Upper lobe of left lung (tissue), 6 donors: ENCODE measurements around the gene RPL31. TPM values are rescaled to one million over a fixed set of nuclear protein-coding genes. Genes with fewer than 3 reads are reported as not detected.

Experiments
- ATAC-seq, 2 donors: fragments of 200-7000 bp; cut with Tn5 transposase; one replicate each; pipeline ENCODE4 v1.9.1; 2022; ENCODE audit warnings: mild to moderate bottlenecking in 2 of 2, moderate library complexity in 2 of 2; ENCODE audit not compliant: low FRiP score in 2 of 2
- DNase-seq, 2 donors: peaks; one replicate each; pipeline ENCODE4 v3.0.0-alpha.2; 2019 to 2020
- H3K27ac ChIP-seq, 4 donors: fragments of 200-600 bp; sonication (generic); one replicate each; pipeline ENCODE4 v1.5.1; 2016 to 2019
- H3K27me3 ChIP-seq, 4 donors: fragments of 200-600 bp; sonication (generic); one replicate each; pipeline ENCODE4 v1.5.1; 2017 to 2019
- H3K36me3 ChIP-seq, 4 donors: fragments of 200-600 bp; sonication (generic); one replicate each; pipeline ENCODE4 v1.5.1; 2016 to 2019
- H3K4me1 ChIP-seq, 4 donors: fragments of 200-600 bp; sonication (generic); one replicate each; pipeline ENCODE4 v1.5.1; 2018 to 2019
- H3K4me3 ChIP-seq, 4 donors: fragments of 200-600 bp; sonication (generic); one replicate each; pipeline ENCODE4 v1.5.1; 2017 to 2019; ENCODE audit warnings: mild to moderate bottlenecking in 2 of 4, moderate library complexity in 1 of 4
- H3K9me3 ChIP-seq, 4 donors: fragments of 200-600 bp; sonication (generic); one replicate each; pipeline ENCODE4 v1.5.1; 2018 to 2019
- EP300 ChIP-seq, 4 donors: sonication (generic); formaldehyde crosslinking; IDR thresholded peaks; one replicate each; pipeline ENCODE4 v1.5.1; 2017; ENCODE audit warnings: antibody characterized with exemption in 4 of 4, control low read depth in 2 of 4
- POLR2A ChIP-seq, 4 donors: fragments of 450-650 bp; IDR thresholded peaks; one replicate each; pipeline ENCODE4 v1.5.1; 2016 to 2017; ENCODE audit warnings: antibody characterized with exemption in 4 of 4, mild to moderate bottlenecking in 2 of 4
- POLR2AphosphoS5 ChIP-seq, 2 donors: sonication (generic); formaldehyde crosslinking; IDR thresholded peaks; one replicate each; pipeline ENCODE4 v1.5.1; 2017; ENCODE audit warnings: antibody characterized with exemption in 2 of 2
- WGBS, 2 donors: methylation state at CpG; one replicate each; pipeline ENCODE4 v1.1.5; 2017 to 2018; 5-methylcytosine and 5-hydroxymethylcytosine counted together
- total RNA-seq, 6 donors: library from RNA; depleted of rRNA in 4 of 6; stranded (reverse); fragments of >200 nt in 4 of 6; gene quantifications; one replicate each; pipeline versions ENCODE4 v1.1.0 to v1.2.1, GENCODE V29; 2016 to 2021
- TF ChIP-seq, protein P1 (sequence below), 6 experiments: fragments of 450-650 bp in 4 of 6; fragments of 200-600 bp in 2 of 6; sonication (generic) in 2 of 6; IDR thresholded peaks; one replicate each; pipeline ENCODE4 v1.5.1; 2016 to 2019; ENCODE audit warnings: antibody characterized with exemption in 6 of 6
- donor health status: DM: no; HTN: no; CAD: no; lungs with moderate emphysema.
- donor health status: DM: no; HTN: yes; CAD: no; lungs with severe emphysema.

The RPL31 gene
- total RNA-seq, 6 donors from 2014 or later, result 422 to 1,166 (median 1,010) TPM

DNA sequence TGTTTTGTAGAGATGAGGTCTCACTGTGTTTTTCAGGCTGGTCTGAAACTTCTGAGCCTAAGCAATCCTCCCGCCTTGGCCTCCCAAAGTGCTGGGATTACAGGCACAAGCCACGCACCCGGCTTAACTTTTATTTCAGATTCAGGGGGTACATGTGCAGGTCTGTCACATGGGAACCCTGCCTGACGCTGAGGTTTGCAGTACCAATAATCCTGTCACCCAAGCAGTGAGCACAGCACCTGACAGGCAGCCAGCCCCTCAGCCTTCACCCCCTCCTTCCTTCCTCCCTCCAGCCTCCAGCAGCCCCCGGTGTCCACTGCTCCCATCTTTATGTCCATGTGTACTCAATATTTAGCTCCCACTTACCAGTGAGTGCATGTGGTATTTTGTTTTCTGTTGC, 46.0 kb upstream of the RPL31 start:
- Histone ChIP-seq H3K4me1 (peaks cover 5 to 15% (median 10%) of the 10 kb centered on the region in 4 donors), H3K4me3 (no peak overlapping the region), H3K9me3 (no peaks in the 10 kb centered on the region), H3K36me3 (no peaks in the 10 kb centered on the region), H3K27me3 (no peaks in the 10 kb centered on the region), H3K27ac (no peak overlapping the region)
- no peak for DNase-seq
- TF ChIP-seq, protein P1, sequence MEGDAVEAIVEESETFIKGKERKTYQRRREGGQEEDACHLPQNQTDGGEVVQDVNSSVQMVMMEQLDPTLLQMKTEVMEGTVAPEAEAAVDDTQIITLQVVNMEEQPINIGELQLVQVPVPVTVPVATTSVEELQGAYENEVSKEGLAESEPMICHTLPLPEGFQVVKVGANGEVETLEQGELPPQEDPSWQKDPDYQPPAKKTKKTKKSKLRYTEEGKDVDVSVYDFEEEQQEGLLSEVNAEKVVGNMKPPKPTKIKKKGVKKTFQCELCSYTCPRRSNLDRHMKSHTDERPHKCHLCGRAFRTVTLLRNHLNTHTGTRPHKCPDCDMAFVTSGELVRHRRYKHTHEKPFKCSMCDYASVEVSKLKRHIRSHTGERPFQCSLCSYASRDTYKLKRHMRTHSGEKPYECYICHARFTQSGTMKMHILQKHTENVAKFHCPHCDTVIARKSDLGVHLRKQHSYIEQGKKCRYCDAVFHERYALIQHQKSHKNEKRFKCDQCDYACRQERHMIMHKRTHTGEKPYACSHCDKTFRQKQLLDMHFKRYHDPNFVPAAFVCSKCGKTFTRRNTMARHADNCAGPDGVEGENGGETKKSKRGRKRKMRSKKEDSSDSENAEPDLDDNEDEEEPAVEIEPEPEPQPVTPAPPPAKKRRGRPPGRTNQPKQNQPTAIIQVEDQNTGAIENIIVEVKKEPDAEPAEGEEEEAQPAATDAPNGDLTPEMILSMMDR (IDR thresholded peaks at IDR 0.05), result no peak
- TF ChIP-seq EP300 (IDR thresholded peaks at IDR 0.05) (no peak), POLR2A (IDR thresholded peaks at IDR 0.05) (no peak), POLR2AphosphoS5 (IDR thresholded peaks at IDR 0.05) (no peak)
- 97 to 100% methylated on average over 5 of the region's 5 CpGs for WGBS, 2 donors
- ATAC-seq, result no peak

DNA sequence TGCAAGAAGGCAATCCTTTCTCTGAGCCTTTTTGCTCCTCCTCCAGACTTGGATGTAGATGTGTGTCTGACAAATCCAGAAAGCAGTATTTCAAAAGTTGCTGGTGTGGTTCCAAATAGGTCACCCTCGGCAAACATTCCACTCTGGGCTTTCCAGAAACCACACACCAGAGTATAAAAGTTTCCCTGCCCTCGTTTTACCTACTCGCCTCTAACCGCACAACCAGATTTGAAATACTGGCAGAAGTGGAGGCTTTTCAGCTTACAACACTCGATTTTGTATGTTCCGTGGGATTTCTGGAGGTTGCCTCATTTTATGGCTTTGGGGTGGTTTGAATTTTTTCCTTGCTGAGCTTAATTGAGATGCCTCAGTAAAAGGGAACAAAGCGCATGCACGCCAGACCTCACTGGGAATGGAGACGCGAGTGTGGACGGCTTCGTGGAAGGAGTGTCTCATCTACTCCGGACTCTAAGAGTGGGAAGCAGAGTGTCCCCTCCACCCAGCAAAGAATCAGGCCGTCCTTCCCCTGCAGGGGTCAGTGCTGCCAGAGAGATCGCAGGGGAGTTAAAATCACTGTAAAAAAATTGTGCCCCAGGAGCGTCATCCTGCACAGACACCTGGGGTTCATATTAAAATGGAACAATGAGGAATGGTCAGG, 44.0 kb upstream of the RPL31 start:
- TF ChIP-seq EP300 (IDR thresholded peaks at IDR 0.05) (peak in 1 of 4 donors; percentile 52), POLR2AphosphoS5 (IDR thresholded peaks at IDR 0.05) (no peak)
- WGBS, 2 donors, result 54 to 58% methylated on average over 16 of the region's 16 CpGs
- H3K36me3 ChIP-seq, result no peaks in the 10 kb centered on the region
- H3K9me3 ChIP-seq, result no peaks in the 10 kb centered on the region
- H3K27me3 ChIP-seq, result no peaks in the 10 kb centered on the region
- H3K27ac ChIP-seq, result peak overlapping the region in 2 of 4 donors; percentile 23 to 30
- H3K4me3 ChIP-seq, result no peak overlapping the region
- peak; percentile 75 to 76 for ATAC-seq
- DNase-seq, result peak in 1 of 2 donors; percentile 53
- H3K4me1 ChIP-seq, result peaks cover 5 to 15% (median 10%) of the 10 kb centered on the region in 4 donors

DNA sequence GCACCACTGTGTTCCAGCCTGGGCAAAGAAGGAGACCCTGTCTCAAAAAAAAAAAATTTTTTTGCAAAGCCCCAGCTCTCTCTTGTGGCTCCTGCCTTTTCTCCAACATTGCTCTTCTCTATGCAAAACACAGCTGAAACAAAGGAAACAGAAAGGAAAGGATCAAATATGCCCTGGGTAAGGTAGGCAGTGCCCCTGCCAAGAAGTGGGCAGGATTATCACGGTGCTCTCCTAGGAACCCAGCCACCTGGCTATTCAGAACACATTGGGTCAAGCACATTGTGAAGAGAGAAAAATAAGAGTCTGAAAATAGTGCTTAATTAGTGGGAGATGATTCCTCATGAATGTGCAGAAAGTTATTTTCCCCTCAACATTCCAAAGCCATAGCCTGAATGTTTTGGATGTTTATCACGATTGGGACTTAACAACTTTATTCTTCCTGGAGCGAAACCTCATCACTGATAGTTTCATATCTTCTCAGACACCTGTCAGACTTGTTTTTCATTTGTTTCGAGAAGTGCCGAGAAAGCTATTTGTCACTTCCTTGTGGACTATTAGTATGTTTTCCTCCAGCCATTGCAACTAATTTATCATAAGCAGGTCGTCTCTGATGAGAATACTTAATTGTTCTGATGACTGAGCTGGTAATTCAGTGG, 42.7 kb upstream of the RPL31 start:
- ATAC-seq (no peak), DNase-seq (no peak)
- Histone ChIP-seq H3K27ac (no peak overlapping the region), H3K27me3 (no peaks in the 10 kb centered on the region), H3K36me3 (no peaks in the 10 kb centered on the region), H3K4me1 (peaks cover 5 to 15% (median 10%) of the 10 kb centered on the region in 4 donors), H3K9me3 (no peaks in the 10 kb centered on the region), H3K4me3 (no peak overlapping the region)
- 24 to 32% methylated on average over 6 of the region's 6 CpGs for WGBS, 2 donors
- TF ChIP-seq POLR2A (IDR thresholded peaks at IDR 0.05) (no peak), EP300 (IDR thresholded peaks at IDR 0.05) (no peak), POLR2AphosphoS5 (IDR thresholded peaks at IDR 0.05) (no peak)
- TF ChIP-seq, protein P1 (IDR thresholded peaks at IDR 0.05), result no peak

DNA sequence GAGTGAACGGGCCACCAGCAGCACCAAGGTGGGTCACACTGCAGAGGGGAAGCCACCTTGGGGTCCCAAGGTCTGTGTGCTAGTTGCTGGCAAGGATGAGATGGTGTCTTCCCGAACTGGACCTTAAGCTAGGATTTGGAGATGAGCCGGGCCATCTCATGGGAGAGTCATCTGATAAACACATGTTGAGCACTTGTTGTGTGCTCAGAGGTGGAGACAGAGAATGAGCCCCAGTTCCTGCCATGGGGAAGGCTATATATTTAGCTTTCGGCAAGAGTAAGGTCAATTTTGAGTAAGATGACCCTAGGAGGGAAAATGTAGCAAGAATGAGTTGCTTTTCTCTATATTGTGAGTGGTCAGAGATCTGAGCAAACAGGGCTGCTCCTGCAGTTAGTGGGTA, 41.4 kb upstream of the RPL31 start:
- peaks cover 5 to 15% (median 10%) of the 10 kb centered on the region in 4 donors for H3K4me1 ChIP-seq
- DNase-seq, result no peak
- no peaks in the 10 kb centered on the region for H3K27me3 ChIP-seq
- no peak for TF ChIP-seq POLR2A (IDR thresholded peaks at IDR 0.05)
- TF ChIP-seq, protein P1 (IDR thresholded peaks at IDR 0.05), result no peak
- TF ChIP-seq EP300 (IDR thresholded peaks at IDR 0.05), result no peak
- TF ChIP-seq POLR2AphosphoS5 (IDR thresholded peaks at IDR 0.05), result no peak
- H3K9me3 ChIP-seq, result no peaks in the 10 kb centered on the region
- H3K27ac ChIP-seq, result no peak overlapping the region
- WGBS, 2 donors, result 86 to 92% methylated on average over 4 of the region's 4 CpGs
- no peak for ATAC-seq
- no peaks in the 10 kb centered on the region for H3K36me3 ChIP-seq
- H3K4me3 ChIP-seq, result no peak overlapping the region

DNA sequence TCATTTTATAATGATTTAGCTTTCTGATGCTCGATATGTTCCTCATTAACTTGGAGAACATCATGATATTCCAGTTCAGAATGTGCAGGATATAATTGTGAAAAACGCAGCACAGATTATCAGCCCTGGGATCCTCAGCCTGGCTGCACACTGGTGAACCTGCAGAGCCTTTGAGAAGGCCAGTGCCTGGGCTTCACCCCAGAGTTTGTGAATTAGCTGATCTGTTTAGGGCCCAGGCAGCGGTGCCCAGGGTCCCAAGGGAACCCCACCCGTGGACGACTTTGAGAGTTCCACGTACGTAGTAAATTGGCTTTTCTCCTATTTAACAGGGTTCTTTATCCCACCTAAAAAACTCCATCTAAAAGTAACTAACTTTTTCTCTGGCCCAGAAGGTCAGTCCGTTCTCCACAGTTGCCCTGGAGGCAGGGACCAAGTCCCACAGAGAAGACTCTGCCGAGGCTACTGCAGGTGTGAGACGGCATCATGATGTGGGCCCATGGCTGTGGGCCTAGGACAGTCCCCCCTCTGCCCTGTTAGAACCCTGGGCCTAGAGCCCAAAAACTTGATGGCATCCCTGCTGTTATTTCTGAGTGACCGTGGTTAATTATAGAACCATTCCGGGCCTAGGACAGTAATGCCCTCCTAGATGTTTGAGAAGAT, 39.6 kb upstream of the RPL31 start:
- Histone ChIP-seq H3K27ac (no peak overlapping the region), H3K36me3 (no peaks in the 10 kb centered on the region), H3K9me3 (no peaks in the 10 kb centered on the region), H3K4me1 (peaks cover 3 to 10% (median 8%) of the 10 kb centered on the region in 4 donors), H3K4me3 (no peak overlapping the region), H3K27me3 (no peaks in the 10 kb centered on the region)
- no peak for DNase-seq
- TF ChIP-seq POLR2A (IDR thresholded peaks at IDR 0.05) (no peak), POLR2AphosphoS5 (IDR thresholded peaks at IDR 0.05) (no peak), EP300 (IDR thresholded peaks at IDR 0.05) (no peak)
- TF ChIP-seq, protein P1 (IDR thresholded peaks at IDR 0.05), result no peak
- ATAC-seq, result no peak
- WGBS, 2 donors, result 93 to 95% methylated on average over 12 of the region's 12 CpGs
